Mononuclear cell (primary cell): ENCODE measurements around the gene HTR2A. TPM values are rescaled to one million over a fixed set of nuclear protein-coding genes. Genes with fewer than 3 reads are reported as not detected.

Source experiments
- H3K27me3 ChIP-seq: 2 replicates; pipeline ENCODE4 v1.6.0; 2011; ENCODE audit warnings: low read length, control low read depth; ENCODE audit not compliant: insufficient read depth
- H3K4me1 ChIP-seq: 2 replicates; pipeline ENCODE4 v1.5.1; 2011; ENCODE audit warnings: mild to moderate bottlenecking, low read length, control low read depth; ENCODE audit not compliant: insufficient read depth
- H3K4me3 ChIP-seq: 2 replicates; pipeline ENCODE4 v1.5.1; 2011; ENCODE audit warnings: mild to moderate bottlenecking, low read length, moderate library complexity
- H3K9me3 ChIP-seq: 2 replicates; pipeline ENCODE4 v1.5.1; 2011; ENCODE audit warnings: low read depth, mild to moderate bottlenecking, control low read depth, low read length
- total RNA-seq: library from RNA; depleted of rRNA; stranded (reverse); fragments of >200 nt; gene quantifications from one replicate; pipeline ENCODE4 v1.2.3, GENCODE V29; 2012

HTR2A gene
- total RNA-seq, 1 donor, result 0.10 TPM

GRCh38 chr13:46852168-46852567 is 44.7 kb downstream of the HTR2A start:
- no peaks in the 10 kb centered on the region for H3K27me3 ChIP-seq
- H3K4me1 ChIP-seq, result peaks cover 10% of the 10 kb centered on the region
- no peak overlapping the region for H3K4me3 ChIP-seq
- no peaks in the 10 kb centered on the region for H3K9me3 ChIP-seq

GRCh38 chr13:46850214-46850613 is 46.6 kb downstream of the HTR2A start:
- Histone ChIP-seq H3K9me3 (no peaks in the 10 kb centered on the region), H3K4me1 (peaks cover 3% of the 10 kb centered on the region), H3K4me3 (no peak overlapping the region), H3K27me3 (no peaks in the 10 kb centered on the region)

GRCh38 chr13:46846726-46847125 is 50.1 kb downstream of the HTR2A start:
- no peaks in the 10 kb centered on the region for H3K4me1 ChIP-seq
- H3K9me3 ChIP-seq, result no peaks in the 10 kb centered on the region
- H3K27me3 ChIP-seq, result no peaks in the 10 kb centered on the region
- H3K4me3 ChIP-seq, result no peak overlapping the region

- Histone ChIP-seq H3K9me3 (no peaks in the 10 kb centered on the region), H3K4me3 (no peak overlapping the region), H3K4me1 (no peaks in the 10 kb centered on the region), H3K27me3 (no peaks in the 10 kb centered on the region)
These were observed 51.7 kb downstream of the HTR2A start for GRCh38 chr13:46845146-46845545.

- Histone ChIP-seq H3K4me1 (no peaks in the 10 kb centered on the region), H3K9me3 (no peaks in the 10 kb centered on the region), H3K27me3 (no peaks in the 10 kb centered on the region), H3K4me3 (no peak overlapping the region)
These were observed 52.4 kb downstream of the HTR2A start for GRCh38 chr13:46844431-46844830.

- Histone ChIP-seq H3K9me3 (no peaks in the 10 kb centered on the region), H3K4me1 (no peaks in the 10 kb centered on the region), H3K27me3 (no peaks in the 10 kb centered on the region), H3K4me3 (no peak overlapping the region)
These were observed 57.5 kb downstream of the HTR2A start for GRCh38 chr13:46839399-46839798.

- H3K4me3 ChIP-seq, result no peak overlapping the region
- H3K9me3 ChIP-seq, result no peaks in the 10 kb centered on the region
- H3K27me3 ChIP-seq, result no peaks in the 10 kb centered on the region
- H3K4me1 ChIP-seq, result no peaks in the 10 kb centered on the region
These were observed 62.2 kb downstream of the HTR2A start for GRCh38 chr13:46834657-46835056.

- Histone ChIP-seq H3K27me3 (no peaks in the 10 kb centered on the region), H3K9me3 (no peaks in the 10 kb centered on the region), H3K4me1 (no peaks in the 10 kb centered on the region), H3K4me3 (no peak overlapping the region)
These were observed 65.2 kb downstream of the HTR2A start for GRCh38 chr13:46831588-46832194.

- H3K4me3 ChIP-seq, result no peak overlapping the region
- H3K9me3 ChIP-seq, result no peaks in the 10 kb centered on the region
- H3K27me3 ChIP-seq, result no peaks in the 10 kb centered on the region
- H3K4me1 ChIP-seq, result no peaks in the 10 kb centered on the region
These were observed 66.3 kb downstream of the HTR2A start for GRCh38 chr13:46830405-46831005.

GRCh38 chr13:46822551-46822950 is 74.3 kb downstream of the HTR2A start:
- H3K27me3 ChIP-seq, result no peaks in the 10 kb centered on the region
- H3K4me1 ChIP-seq, result no peaks in the 10 kb centered on the region
- H3K4me3 ChIP-seq, result no peak overlapping the region
- no peaks in the 10 kb centered on the region for H3K9me3 ChIP-seq

- Histone ChIP-seq H3K4me1 (no peaks in the 10 kb centered on the region), H3K4me3 (no peak overlapping the region)
These were observed 78.9 kb downstream of the HTR2A start for GRCh38 chr13:46817838-46818476.

GRCh38 chr13:46817095-46817494 is 79.8 kb downstream of the HTR2A start:
- peaks cover 11% of the 10 kb centered on the region for H3K9me3 ChIP-seq
- H3K27me3 ChIP-seq, result no peaks in the 10 kb centered on the region
- H3K4me1 ChIP-seq, result no peaks in the 10 kb centered on the region
- H3K4me3 ChIP-seq, result no peak overlapping the region

More at GRCh38 chr13:46817838-46818476, 78.9 kb downstream of the HTR2A start:
- H3K27me3 ChIP-seq, result no peaks in the 10 kb centered on the region
- peaks cover 2% of the 10 kb centered on the region for H3K9me3 ChIP-seq

- no peaks in the 10 kb centered on the region for H3K27me3 ChIP-seq
- H3K4me3 ChIP-seq, result no peak overlapping the region
- H3K4me1 ChIP-seq, result no peaks in the 10 kb centered on the region
- H3K9me3 ChIP-seq, result peaks cover 17% of the 10 kb centered on the region
These were observed 80.5 kb downstream of the HTR2A start for GRCh38 chr13:46816371-46816770.

- Histone ChIP-seq H3K27me3 (no peaks in the 10 kb centered on the region), H3K9me3 (peaks cover 17% of the 10 kb centered on the region), H3K4me1 (no peaks in the 10 kb centered on the region), H3K4me3 (no peak overlapping the region)
These were observed 84.5 kb downstream of the HTR2A start for GRCh38 chr13:46812301-46812797.

GRCh38 chr13:46810440-46810839 is 86.4 kb downstream of the HTR2A start:
- Histone ChIP-seq H3K9me3 (peaks cover 17% of the 10 kb centered on the region), H3K27me3 (no peaks in the 10 kb centered on the region), H3K4me1 (no peaks in the 10 kb centered on the region), H3K4me3 (no peak overlapping the region)
